OCI-LY7 (cell line): ENCODE results near the gene SPAG6. TPM values are rescaled to one million over a fixed set of nuclear protein-coding genes. Genes with fewer than 3 reads are reported as not detected.
A peak's percentile ranks its signal among the peaks of the same experiment; 100 is the strongest.

Experiments used
- Bru-seq: library from RNA; stranded (reverse); fragments of 400-500 nt; gene quantifications from one replicate; lab custom pipeline; 2021; lab: Mats Ljungman, UMichigan
- BruChase-seq, 2 experiments: library from RNA; stranded (reverse); fragments of 400-500 nt; gene quantifications; one replicate each; lab custom pipeline; 2021; lab: Mats Ljungman, UMichigan
- BruUV-seq: library from RNA; stranded (reverse); fragments of 400-500 nt; replicated peaks from 2 replicates; lab custom pipeline; 2021; lab: Mats Ljungman, UMichigan
- CTCF ChIA-PET: fragments of 300-600 bp; sonication (Branson Sonifier 250); formaldehyde crosslinking; loops from one replicate; lab custom pipeline; 2022; ENCODE audit warnings: antibody characterized with exemption; ENCODE audit not compliant: unreplicated experiment; lab: Charles Lee
- POLR2A ChIA-PET: fragments of 300-600 bp; sonication (Branson Sonifier 250); formaldehyde crosslinking; loops from one replicate; lab custom pipeline; 2022; ENCODE audit warnings: antibody characterized with exemption; lab: Charles Lee
- DNase-seq: peaks from one replicate; pipeline ENCODE4 v3.0.0-alpha.2; 2015; ENCODE audit warnings: low spot score
- H2AFZ ChIP-seq: fragments of 200-600 bp; sonication (generic), shearing (Covaris generic); 2 replicates; pipeline ENCODE4 v1.6.1; 2014; ENCODE audit warnings: mild to moderate bottlenecking, antibody characterized with exemption, low read length, moderate library complexity
- H3K27ac ChIP-seq: fragments of 200-600 bp; sonication (generic); 2 replicates; pipeline ENCODE4 v1.5.1; 2014; ENCODE audit warnings: mixed run types, low read depth, mild to moderate bottlenecking, moderate library complexity, low read length, inconsistent platforms; ENCODE audit not compliant: poor library complexity, severe bottlenecking
- H3K36me3 ChIP-seq: fragments of 200-600 bp; sonication (generic); 2 replicates; pipeline ENCODE4 v1.6.1; 2014; ENCODE audit warnings: mild to moderate bottlenecking, antibody characterized with exemption, low read length, moderate library complexity, mixed read lengths; ENCODE audit not compliant: insufficient read depth
- H3K4me1 ChIP-seq: fragments of 200-600 bp; sonication (generic); 2 replicates; pipeline ENCODE4 v1.5.1; 2014; ENCODE audit warnings: mild to moderate bottlenecking, low read length; ENCODE audit not compliant: insufficient read depth, poor library complexity, severe bottlenecking
- H3K4me2 ChIP-seq: fragments of 200-600 bp; sonication (generic); 2 replicates; pipeline ENCODE4 v1.6.1; 2014; ENCODE audit warnings: mild to moderate bottlenecking, low read length
- H3K4me3 ChIP-seq: fragments of 200-600 bp; sonication (generic); 2 replicates; pipeline ENCODE4 v1.5.1; 2014; ENCODE audit warnings: mild to moderate bottlenecking, low read depth, low read length; ENCODE audit not compliant: poor library complexity, severe bottlenecking
- H3K79me2 ChIP-seq: fragments of 200-600 bp; sonication (generic); 2 replicates; pipeline ENCODE4 v1.6.1; 2016; ENCODE audit warnings: low read depth, mild to moderate bottlenecking, low read length, moderate library complexity, mixed read lengths; ENCODE audit not compliant: insufficient read depth
- H3K9me2 ChIP-seq: fragments of 200-600 bp; sonication (generic); 2 replicates; pipeline ENCODE4 v1.6.1; 2016; ENCODE audit warnings: mild to moderate bottlenecking, low read length, mixed read lengths; ENCODE audit not compliant: insufficient read depth
- H3K9me3 ChIP-seq: fragments of 200-600 bp; sonication (generic); 2 replicates; pipeline ENCODE4 v1.6.1; 2014; ENCODE audit warnings: mild to moderate bottlenecking, mixed run types, low read length, mixed read lengths
- H4K20me1 ChIP-seq: fragments of 200-600 bp; sonication (generic); 2 replicates; pipeline ENCODE4 v1.6.1; 2014; ENCODE audit warnings: mild to moderate bottlenecking, antibody characterized with exemption, low read length, moderate library complexity, mixed read lengths; ENCODE audit not compliant: insufficient read depth
- CTCF ChIP-seq: fragments of 200-600 bp; sonication (generic); conservative IDR thresholded peaks from 2 replicates; pipeline ENCODE4 v1.5.1; 2014; ENCODE audit warnings: mild to moderate bottlenecking, antibody characterized with exemption, low read length, moderate library complexity, mixed read lengths
- EZH2phosphoT487 ChIP-seq: fragments of 200-600 bp; sonication (generic); IDR thresholded peaks from 2 replicates; pipeline ENCODE4 v1.6.1; 2018; ENCODE audit warnings: low read depth, borderline replicate concordance, mild to moderate bottlenecking, mixed run types, antibody characterized with exemption, low read length, moderate library complexity, mixed read lengths
- intact Hi-C: fragments of 100-400 bp; cut with micrococcal nuclease; formaldehyde crosslinking; loops from one replicate; pipeline ENCODE4 v1.10.0; 2022; ENCODE audit not compliant: unreplicated experiment
- long read RNA-seq: library from polyadenylated mRNA; stranded (forward); transcript quantifications from one replicate; pipeline ENCODE4 v2.0.0, GENCODE V29; 2022
- total RNA-seq, 2 experiments: library from RNA; depleted of rRNA in 1 of 2; stranded (reverse); fragments of >200 nt in 1 of 2; shearing (Covaris generic) in 1 of 2; gene quantifications; 2 replicates each; pipeline ENCODE4 v1.2.3, GENCODE V29; 2014 to 2022

SPAG6 gene
- total RNA-seq (2014; rRNA removed; shearing (Covaris generic)) (not detected in 2 replicates), total RNA-seq (2022) (not detected in 2 replicates), Bru-seq, nascent RNA (percentile 13 among the genes with signal in this experiment), BruChase-seq, experiment 1, labeled RNA remaining after a 6-hour chase (percentile 15 among the genes with signal in this experiment), BruChase-seq, experiment 2, labeled RNA remaining after a 2-hour chase (percentile 15 among the genes with signal in this experiment)
- long read RNA-seq: 0 reads

DNA sequence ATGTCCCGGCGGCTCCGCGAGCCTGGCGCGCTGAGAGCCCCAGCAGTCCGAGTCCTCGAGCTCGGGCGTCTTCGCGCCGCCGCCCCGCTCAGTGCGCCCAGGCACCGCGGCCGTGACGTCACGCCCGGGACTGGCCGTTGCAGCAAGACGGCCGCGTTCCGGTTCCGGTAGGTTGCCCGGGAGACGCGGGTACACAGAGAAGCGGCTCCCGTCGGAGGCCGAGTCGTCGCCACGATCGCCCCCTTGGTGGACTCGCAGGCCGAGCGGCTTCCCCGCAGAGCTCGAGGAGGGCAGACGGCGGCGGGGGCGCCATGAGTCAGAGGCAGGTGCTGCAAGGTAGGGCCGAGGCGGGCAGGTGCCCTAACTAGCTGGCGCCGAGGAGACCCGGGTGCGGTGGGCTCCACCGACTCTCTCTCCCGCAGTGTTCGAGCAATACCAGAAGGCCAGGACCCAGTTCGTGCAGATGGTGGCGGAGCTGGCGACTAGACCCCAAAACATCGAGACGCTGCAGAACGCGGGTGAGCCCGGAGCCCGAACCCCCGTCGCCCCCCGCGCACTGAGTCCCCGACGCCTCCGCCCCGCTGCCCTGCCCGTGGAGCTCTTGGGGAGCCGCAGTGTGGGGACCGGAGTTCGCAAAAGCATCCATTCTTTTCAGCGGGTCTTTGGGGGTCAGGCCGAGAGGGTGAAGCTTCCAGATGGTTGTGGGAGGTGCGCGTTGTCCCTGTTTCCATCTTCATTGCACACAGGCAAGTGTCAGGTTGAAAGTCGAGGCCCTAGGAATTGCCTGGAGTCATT lies at the start of gene SPAG6:
Gene SPAG6, plus strand, starts transcription at position 196 of the 795 bp plus-strand sequence. Its CDS starts 116 bp downstream, at position 312.
- Histone ChIP-seq H3K36me3 (no peaks in the 10 kb centered on the region), H3K4me3 (no peak within 1 kb of the TSS), H4K20me1 (no peaks in the 10 kb centered on the region), H3K79me2 (no peaks in the 10 kb centered on the region), H3K4me1 (peaks cover 5% of the 10 kb centered on the region), H3K9me2 (no peaks in the 10 kb centered on the region), H2AFZ (no peak within 1 kb of the TSS), H3K4me2 (no peak within 1 kb of the TSS), H3K27ac (no peak within 1 kb of the TSS), H3K9me3 (no peaks in the 10 kb centered on the region)
- ChIA-PET CTCF (no interaction called here), POLR2A (no interaction called here)
- no peak for DNase-seq
- BruUV-seq: no TSS peak
- TF ChIP-seq CTCF (no peak), EZH2phosphoT487 (no peak)
- intact Hi-C loops: no loop called here

DNA sequence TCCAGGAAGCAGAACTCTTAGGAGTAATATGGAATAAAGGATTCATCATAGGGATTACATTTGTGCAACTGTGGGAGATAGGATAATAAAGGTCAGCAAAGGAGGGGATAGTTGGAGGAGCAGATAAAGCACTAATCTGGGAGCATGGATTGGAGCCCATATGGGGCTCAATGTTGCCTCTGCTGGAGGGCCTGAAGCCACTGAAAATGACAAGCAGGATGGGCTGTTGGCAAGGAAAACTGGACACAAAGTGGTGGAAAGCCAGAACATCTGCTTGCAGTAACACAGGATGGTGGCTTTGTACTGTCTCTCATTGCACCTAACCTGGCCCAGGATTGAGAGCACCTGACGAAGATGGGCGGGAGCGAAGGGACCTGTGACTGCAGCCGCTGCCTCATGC lies 44.1 kb upstream of the SPAG6 start:
- DNase-seq: no peak
- no peak overlapping the region for H3K27ac ChIP-seq
- no peaks in the 10 kb centered on the region for H3K79me2 ChIP-seq
- ChIA-PET POLR2A (no interaction called here), CTCF (no interaction called here)
- no TSS peak for BruUV-seq
- H3K4me2 ChIP-seq: no peak overlapping the region
- no peak overlapping the region for H2AFZ ChIP-seq
- no peaks in the 10 kb centered on the region for H4K20me1 ChIP-seq
- no peaks in the 10 kb centered on the region for H3K9me2 ChIP-seq
- H3K9me3 ChIP-seq: no peaks in the 10 kb centered on the region
- no peaks in the 10 kb centered on the region for H3K36me3 ChIP-seq
- H3K4me1 ChIP-seq: no peaks in the 10 kb centered on the region
- no peak overlapping the region for H3K4me3 ChIP-seq
- intact Hi-C loops: no loop called here
- TF ChIP-seq CTCF (no peak), EZH2phosphoT487 (no peak)

DNA sequence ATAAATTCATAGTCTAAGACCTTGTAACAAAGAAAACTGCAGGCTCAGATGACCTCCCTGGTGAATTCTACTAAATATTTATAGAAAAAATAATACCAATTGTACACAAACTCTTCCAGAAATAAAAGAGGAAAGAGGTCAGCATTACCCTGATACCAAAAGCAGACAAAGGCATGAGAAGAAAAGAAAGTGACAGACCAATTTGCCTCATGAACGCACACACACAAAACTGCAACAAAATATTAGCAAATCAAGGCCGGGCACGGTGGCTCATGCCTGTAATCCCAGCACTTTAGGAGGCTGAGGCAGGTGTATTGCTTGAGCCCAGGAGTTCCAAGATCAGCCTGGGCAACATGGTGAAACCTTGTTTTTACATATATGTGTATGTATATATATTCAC lies 41.8 kb upstream of the SPAG6 start:
- ChIA-PET POLR2A (no interaction called here), CTCF (no interaction called here)
- BruUV-seq: no TSS peak
- Histone ChIP-seq H3K4me1 (no peaks in the 10 kb centered on the region), H3K4me3 (no peak overlapping the region), H3K4me2 (no peak overlapping the region), H3K79me2 (no peaks in the 10 kb centered on the region), H3K27ac (no peak overlapping the region), H3K9me2 (no peaks in the 10 kb centered on the region), H2AFZ (no peak overlapping the region), H3K9me3 (no peaks in the 10 kb centered on the region), H4K20me1 (no peaks in the 10 kb centered on the region), H3K36me3 (no peaks in the 10 kb centered on the region)
- TF ChIP-seq CTCF: no peak
- TF ChIP-seq EZH2phosphoT487: no peak
- intact Hi-C loops: no loop called here
- no peak for DNase-seq
